ENCODE data around the gene ZMYM4.
"Not testable (repeated sequence)": the region's sequence is repeated elsewhere in the genome, so short reads cannot be mapped to it uniquely, and the experiment has no call there.

Gene ZMYM4

DNA sequence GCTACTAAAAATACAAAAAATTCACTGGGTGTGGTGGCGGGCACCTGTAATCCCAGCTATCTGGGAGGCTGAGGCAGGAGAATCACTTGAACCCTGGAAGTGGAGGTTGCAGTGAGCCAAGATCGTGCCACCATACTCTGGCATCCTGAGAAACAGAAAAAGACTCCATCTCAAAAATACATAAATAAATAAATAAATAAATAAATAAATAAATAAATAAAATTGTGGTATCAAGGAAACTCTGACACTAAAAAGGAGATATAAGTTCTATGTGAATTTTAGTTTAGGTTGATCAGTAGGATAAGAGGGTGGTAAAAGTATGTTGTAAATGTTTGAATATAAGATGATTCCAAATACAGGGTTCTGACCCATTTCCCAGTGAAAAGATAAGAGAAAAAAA, 63.1 kb downstream of the ZMYM4 start:
- not testable (repeated sequence) for DNase-seq

DNA sequence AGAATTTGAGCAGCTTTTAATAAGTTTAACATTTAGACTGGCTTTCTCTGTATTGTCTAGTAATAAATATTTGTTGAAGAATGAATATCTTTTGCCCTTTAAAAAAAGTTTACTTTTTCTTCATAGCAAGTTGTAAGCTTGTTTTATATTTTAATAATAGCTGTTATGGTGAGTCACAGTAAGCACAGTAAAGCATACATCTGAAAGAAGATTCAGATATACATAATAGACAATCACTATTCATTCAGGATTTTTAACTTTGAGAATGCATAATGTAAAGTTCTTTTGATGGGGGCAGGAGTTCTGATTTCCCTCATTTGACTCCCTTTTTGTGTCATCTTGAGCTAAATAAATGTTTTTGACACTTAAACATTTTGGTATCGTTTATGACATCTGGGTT, 66.0 kb downstream of the ZMYM4 start:
- DNase-seq: no peak

DNA sequence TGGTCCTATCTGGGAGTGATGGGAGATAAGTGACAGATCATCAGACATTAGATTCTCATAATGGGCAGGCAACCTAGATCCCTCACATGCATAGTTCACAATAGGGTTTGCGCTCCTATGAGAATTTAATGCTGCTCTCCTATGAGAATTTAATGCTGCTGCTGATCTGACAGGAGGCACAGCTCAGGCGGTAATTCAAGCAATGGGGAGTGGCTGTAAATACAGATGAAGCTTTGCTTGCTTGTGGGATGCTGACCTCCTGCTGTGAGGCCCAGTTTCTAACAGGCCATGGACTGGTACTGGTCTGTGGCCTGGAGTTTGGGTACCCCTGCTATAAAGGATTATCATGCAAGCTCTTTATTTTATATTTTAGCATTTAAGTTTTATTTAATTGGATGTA, 72.0 kb downstream of the ZMYM4 start:
- DNase-seq: no peak

DNA sequence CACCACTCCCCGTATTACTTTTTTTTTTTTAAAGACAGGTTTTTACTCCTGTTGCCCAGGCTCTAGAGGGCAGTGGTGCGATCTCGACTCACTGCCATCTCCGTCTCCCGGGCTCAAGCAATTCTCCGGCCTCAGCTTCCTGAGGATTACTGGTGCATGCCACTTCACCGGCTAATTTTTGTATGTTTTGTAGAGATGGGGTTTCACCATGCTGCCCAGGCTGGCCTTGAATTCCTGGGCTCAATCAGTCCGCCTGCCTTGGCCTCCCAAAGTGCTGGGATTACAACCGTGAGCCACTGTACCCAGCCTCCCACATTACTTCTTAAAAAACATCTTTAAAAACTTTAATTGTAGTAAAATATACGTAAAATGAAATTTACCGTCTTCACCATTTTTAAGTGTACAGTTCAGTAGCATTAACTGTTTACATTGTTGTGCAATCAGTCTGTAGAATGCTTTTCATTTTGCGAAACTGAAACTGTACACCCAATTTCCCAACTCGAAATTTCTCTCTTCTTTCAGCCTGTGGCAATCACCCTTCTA, 77.0 kb downstream of the ZMYM4 start:
- DNase-seq: no peak

DNA sequence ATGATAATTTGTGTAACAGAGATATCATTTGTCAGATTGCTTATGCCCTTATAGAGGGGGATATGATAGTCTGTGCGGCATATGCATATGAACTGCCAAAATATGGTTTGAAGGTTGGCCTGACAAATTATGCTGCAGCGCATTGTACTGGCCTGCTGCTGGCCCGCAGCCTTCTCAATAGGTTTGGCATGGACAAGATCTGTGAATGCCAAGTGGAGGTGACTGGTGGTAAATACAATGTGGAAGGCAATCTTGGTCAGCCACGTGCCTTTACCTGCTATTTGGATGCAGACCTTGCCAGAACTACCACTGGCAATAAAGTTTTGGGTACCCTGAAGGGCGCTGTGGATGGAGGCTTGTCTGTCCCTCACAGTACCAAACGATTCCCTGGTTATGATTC, 82.4 kb downstream of the ZMYM4 start:
- no peak for DNase-seq

DNA sequence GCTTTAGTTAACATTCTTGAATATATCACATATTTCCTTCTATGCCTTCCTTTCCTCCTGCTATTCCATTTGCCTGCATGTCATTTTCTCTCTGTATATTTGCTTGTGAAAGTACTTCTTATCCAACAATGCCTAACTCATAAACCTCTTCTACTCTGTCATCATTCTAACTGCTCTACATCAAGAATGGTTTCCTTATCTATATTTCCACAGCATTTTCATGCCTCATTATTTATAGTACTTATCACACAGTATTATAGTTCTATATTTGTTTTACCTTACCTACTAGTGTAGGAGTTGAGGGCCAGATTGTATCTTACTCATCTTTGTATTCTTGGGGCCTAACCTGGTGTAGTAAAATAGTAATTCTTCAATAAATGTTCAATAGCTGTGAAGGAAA, 91.5 kb downstream of the ZMYM4 start:
- no peak for DNase-seq

DNA sequence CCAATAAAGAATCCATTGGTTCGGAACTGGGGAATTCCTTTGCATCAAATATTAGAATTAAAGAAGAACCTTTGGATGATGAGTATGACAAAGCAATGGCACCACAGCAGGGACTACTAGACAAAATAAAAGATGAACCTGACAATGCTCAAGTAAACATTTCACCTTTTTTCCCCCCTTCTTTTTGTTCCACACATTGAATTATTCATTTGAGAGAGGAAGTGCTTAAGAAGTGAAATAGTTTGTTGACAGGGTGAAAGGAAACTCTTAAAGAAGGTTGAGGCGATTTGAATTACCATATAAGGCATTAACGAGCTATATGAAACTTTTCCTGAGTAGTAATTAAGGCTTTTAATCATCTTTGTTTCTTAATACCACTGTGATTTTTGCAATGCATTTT, 93.1 kb downstream of the ZMYM4 start:
- no peak for DNase-seq

DNA sequence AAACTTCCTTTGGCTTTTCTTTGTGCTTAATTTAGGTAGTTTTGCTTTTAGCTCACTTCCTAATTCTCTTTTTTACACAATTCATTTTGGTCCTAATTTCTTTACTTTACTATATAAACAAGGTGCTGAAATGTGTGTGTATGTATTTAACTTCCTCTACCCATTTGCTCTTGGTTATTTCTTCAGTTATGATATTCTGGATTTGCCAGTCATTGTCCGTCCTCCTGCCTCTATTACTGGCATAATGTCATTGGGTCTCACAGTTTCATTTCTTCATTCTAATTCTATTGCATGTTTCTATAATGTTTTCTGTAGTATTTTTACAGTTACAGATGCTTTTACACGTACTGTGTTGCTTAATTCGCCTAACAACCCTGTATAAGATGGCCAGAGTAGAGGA, 96.2 kb downstream of the ZMYM4 start:
- no peak for DNase-seq

DNA sequence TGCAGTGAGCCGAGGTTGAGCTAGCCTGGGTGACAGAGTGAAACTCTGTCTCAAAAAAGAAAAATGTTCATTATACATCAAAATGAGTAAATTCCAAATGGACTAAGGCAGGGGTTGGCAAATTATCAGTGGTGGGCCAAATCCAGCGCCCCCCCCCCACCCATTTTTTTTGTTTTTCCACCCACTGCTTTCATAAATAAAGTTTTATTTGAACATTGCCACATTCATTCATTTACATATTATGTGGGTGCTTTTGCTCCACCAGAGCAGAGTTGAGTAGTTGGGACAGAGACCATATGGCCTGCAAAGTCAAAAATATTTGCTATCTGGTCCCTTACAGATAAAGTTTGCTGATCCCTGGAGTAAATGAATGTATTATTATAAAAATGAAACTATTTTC, 99.4 kb downstream of the ZMYM4 start:
- no peak for DNase-seq

DNA sequence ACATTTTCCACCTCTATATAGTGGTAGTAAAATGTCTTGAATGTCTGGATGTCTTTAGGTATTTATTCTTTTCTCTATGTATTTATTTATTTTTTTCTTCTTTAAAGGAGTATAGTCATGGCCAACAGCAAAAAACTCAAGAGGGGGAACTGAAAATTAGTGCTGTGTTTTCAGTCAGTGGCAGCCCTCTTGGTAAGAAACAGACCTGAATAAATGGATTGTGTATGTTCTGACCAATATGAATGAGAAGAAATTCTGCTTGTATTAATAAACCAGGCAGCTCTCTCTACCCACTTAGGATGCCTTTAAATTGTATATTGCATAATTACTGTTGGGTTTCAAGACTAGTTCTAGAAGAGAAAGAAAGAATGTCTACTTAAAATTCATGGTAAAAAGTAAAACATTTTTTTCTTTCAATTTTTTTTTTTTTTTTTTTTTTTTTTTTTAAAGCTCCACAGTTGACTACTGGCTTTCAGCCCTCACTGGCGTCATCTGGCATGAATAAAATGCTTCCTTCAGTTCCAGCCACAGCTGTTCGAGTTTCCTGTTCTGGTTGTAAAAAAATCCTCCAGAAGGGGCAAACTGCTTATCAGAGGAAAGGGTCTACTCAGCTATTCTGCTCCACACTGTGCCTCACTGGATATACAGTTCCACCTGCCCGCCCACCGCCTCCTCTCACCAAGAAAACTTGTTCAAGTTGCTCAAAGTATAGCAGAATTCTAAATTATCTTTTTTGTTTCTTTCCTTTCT, 101.6 kb downstream of the ZMYM4 start:
- no peak for DNase-seq

DNA sequence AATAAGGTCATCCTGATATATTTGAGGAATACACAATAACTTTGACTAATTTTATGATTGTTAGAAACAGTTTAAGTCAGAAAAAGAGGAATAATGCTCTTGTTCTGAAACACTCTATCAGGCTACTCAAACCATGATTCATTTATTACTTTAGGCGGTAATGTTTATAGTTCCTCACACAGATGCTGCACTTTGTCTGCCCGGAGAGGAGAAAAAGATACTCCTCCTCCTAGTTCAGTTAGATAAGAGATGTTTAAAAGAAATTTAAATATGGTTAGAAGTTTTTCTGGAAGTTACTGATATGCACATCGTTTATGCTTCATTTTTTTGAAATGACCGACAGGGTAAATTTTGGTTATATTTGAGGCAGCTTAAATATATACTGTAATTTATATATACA, 103.0 kb downstream of the ZMYM4 start:
- DNase-seq: no peak

DNA sequence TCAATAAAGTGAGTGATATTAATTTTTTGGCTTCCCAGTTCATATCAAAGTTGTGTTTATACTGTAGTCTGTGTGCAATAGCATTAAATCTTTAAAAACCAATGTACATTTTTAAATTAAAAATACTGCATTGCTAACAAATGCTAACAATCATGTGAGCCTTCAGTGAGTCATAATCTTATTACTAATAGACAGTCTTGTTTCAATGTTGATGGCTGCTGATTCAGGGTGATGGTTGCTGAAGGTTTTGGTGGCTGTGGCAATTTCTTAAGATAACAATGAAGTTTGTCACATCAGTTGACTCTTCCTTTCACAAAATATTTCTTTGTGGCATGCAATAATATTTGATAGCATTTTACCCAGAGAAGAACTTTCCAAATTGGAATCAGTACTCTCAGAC, 109.0 kb downstream of the ZMYM4 start:
- no peak for DNase-seq

DNA sequence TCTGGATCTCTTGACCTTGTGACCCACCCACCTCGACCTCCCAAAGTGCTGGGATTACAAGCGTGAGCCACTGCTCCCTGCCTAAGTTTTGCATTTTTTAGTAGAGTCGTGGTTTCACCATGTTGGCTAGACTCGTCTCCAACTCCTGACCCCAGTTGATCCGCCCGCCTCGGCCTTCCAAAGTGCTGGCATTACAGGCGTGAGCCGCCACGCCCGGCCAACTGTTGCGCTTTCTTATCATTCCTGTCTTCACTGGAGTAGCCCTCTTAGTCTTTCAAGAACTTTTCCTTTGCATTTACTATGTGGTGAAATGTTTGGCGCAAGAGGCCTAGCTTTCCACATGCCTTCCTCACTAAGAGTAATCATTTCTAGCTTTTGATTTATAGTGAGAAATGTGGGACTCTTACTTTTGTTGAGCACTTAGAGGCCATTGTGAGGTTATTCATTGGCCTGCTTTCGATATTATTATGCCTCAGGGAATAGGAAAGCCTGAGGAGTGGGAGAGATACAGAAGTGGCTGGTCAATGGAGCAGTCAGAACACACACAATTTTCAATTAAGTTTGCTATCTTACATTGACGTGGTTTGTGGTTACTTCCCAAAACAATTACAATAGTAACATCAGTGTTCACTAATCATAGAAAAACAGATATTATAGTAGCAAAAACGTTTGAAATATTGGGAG, 111.0 kb downstream of the ZMYM4 start:
- DNase-seq: no peak

DNA sequence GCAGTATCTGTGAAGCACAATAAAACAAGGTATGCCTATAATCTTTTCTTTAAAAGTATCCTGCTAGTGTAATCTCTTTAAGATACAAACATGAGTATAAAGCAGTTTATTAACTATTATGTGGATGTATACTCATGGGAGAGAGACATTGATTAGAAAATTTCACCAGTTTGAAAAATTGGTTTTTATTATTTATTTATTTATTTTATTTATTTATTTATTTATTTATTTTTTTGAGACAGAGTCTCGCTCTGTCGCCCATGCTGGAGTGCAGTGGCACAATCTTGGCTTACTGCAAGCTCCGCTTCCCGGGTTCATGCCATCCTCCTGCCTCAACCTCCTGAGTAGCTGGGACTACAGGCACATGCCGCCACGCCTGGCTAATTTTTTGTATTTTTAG, 111.6 kb downstream of the ZMYM4 start:
- not testable (repeated sequence) for DNase-seq

DNA sequence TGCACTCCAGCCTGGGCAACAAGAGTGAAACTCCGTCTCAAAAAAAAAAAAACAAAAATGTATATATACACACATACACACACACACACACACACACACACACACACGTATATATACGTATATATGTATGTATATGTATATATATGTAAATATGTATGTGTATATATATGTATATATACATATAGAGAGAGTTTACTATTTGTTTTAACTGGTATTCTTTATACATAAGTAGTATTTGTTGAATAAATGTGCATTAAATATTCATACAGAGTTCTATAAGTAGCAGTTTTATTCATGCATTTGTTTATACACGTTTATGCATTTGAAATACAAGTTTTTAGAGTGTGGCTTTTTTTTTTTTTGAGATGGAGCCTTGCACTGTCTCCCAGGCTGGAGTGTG, 113.6 kb downstream of the ZMYM4 start:
- no peak for DNase-seq

DNA sequence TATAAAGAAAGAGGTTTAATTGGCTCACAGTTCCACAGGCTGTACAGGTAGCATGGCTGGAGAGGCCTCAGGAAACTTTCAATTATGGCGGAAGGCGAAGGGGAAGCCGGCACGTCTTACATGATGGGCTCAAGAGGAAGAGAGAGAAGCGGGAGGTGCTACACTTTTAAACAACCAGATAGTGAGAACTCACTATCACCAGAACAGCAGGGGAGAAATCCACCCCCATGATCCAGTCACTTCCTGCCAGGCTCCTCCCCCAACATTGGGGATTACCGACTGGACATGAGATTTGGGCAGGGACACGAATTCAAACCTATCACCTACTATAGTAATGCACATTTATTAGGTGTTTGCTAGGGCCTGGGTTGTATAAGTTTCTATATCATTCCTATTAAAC, 117.8 kb downstream of the ZMYM4 start:
- DNase-seq: no peak

DNA sequence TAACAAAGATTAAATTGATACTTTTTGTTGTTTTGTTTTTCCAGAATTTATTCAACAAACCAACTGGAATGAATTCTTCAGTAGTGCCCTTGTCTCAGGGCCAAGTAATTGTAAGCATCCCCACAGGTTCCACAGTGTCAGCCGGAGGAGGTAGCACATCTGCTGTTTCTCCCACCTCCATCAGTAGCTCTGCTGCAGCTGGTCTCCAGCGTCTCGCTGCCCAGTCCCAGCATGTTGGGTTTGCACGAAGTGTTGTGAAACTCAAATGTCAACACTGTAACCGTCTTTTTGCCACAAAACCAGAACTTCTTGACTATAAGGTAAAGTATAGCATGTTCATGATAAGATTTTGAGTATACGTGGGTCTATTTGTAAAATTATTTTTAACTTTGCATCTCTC, 118.5 kb downstream of the ZMYM4 start:
- DNase-seq: no peak

DNA sequence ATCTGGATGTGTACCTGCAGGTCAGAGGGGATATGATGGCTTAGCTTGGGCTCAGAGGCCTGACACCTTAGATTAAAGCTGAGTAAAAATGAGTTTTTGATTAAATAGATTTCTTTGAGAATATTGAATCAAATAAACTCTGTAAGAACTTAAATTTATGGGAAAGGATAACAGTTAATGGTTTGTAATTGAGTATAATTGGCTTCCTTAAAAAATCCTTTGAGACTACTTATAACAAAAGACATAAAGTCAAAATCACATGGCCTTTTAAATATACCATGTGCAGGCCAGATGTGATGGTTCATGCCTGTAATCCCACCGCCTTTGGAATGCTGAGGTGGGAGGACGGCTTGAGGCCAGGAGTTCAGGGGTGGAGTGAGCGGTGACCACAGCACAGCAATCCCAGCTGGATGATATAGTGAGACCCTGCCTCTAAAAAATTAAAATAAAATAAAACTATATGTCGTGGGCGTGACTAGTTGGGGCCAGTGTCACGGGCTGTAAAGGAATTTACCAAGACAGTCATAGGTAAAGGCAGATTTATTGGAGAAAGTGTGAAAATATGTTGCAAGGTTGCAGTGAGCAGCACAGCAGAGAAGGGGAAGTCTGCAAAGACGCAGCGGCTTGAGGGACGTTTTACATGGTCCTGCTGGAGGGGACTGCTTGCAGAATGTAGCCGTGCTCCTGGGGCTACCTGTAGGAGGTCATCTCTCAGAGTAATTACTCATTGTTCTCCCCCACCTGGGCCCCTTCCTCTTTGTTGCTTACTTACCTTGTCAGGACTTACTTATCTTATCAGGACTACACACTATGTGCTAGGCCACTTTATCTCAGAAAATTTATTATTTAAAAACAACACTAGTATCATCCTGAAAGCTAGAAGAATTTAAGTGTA, 122.3 kb downstream of the ZMYM4 start:
- no peak for DNase-seq

DNA sequence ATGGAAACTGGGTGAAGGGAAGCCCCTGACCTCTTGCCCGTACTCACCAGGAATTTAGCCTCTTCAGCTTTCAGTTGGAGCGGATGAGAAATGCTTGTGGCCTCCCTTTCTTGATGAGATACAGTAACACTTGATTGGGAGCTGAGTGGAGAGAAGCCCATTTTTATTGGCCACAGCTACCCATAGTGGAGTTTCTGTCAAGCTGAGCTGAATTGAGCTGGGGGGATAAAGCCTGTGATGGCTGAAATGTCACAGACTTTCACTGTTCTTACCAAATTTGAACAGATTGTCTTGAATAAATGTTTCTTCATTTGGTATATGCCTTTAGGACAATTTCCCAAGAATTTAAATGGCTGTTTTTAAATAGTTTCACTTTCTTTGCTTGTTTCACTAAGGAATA, 125.9 kb downstream of the ZMYM4 start:
- no peak for DNase-seq

DNA sequence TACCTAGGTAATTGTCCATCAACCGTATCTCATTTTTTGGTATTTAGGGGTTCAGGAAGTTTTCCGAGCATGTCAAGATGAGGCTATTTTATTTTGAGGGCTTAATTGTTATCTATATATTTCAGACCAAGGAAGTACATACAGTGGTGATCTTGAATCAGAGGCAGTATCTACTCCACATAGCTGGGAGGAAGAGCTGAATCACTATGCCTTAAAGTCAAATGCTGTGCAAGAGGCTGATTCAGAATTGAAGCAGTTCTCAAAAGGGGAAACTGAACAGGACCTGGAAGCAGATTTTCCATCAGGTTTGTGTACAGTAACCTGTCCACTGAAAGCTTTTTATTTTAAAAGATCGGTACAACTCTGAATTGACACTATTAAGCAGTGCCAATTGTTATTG, 130.2 kb downstream of the ZMYM4 start:
- DNase-seq: no peak

DNA sequence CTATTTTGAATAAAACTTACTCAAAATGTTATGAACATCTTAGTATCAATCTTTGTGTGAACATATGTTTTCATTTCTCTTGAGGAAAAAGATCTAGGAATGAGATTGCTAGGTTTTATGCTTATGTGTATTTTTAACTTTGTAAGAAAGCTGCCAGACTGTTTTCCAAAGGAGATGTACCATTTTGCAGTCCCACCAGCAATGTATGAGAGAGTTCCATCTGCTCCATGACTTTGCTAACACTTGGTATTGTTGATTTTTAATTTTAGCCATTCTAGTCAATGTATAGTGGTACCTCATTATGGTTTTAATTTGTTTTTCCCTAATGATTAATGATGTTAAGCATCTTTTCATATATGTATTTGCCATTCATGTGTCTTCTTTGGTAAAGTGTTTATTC, 132.5 kb downstream of the ZMYM4 start:
- DNase-seq: no peak

DNA sequence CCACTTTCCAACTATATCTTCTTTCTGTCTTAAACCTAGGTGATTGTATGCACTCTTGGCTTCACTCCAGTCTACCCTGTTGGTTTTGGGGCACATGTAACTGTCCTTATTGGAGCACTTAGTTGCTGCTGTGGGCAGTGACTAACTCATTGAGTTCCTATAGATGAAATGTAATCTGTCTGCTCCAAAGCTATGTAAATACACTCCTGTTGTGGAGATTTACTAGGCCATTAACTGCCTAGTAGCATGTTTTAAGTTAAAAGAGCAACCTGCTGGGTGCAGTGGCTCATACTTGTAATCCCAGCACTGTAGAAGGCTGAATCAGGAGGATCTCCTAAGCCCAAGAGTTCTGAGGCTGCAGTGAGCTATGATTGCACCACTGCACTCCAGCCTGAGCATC, 137.6 kb downstream of the ZMYM4 start:
- DNase-seq: no peak

DNA sequence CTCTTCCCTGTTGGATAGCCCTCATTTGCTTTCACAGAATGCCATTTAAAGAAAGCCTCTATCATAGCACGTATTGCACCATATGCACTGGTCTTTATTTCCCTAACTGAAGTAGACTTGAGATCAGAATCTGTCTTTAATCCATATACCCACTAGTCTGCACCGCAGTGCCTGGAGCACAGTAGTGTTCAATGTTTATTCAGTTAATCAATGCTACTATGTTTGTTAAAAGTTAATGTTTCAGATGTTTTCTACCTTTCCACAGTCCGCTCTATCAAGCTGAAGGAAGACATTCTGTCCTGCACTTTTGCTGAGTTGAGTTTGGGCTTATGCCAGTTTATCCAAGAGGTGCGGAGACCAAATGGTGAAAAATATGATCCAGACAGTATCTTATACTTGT, 139.2 kb downstream of the ZMYM4 start:
- DNase-seq: no peak

DNA sequence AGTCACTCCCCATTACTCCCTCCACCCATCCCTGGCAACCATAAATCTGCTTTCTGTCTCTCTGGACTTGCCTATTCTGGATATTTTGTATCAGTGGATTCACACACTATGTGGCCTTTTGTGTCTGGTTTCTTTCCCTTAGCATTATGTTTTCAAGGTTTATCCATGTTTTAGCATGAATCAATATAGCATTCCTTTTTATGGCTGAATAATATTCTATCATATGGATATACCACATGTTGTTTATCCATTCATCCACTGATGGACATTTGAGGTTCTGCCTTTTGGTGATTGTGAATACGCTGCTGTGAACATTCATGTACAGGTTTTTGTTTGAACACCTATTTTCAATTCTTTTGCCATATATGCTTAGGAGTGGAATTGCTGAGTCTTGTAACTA, 140.4 kb downstream of the ZMYM4 start:
- DNase-seq: no peak
